Stimulated activated CD4-positive, alpha-beta T cell treated with anti-CD3 and anti-CD28 coated beads, TNF-alpha, amount 100 ng/mL, for 1 hour (primary cell): ENCODE data around the gene SERGEF.

Experiments
- DNase-seq, 3 donors: peaks; one replicate each; pipeline ENCODE4 v3.0.0-alpha.2; 2020; ENCODE audit warnings: low read depth in 3 of 3, low spot score in 1 of 3

SERGEF gene

DNA sequence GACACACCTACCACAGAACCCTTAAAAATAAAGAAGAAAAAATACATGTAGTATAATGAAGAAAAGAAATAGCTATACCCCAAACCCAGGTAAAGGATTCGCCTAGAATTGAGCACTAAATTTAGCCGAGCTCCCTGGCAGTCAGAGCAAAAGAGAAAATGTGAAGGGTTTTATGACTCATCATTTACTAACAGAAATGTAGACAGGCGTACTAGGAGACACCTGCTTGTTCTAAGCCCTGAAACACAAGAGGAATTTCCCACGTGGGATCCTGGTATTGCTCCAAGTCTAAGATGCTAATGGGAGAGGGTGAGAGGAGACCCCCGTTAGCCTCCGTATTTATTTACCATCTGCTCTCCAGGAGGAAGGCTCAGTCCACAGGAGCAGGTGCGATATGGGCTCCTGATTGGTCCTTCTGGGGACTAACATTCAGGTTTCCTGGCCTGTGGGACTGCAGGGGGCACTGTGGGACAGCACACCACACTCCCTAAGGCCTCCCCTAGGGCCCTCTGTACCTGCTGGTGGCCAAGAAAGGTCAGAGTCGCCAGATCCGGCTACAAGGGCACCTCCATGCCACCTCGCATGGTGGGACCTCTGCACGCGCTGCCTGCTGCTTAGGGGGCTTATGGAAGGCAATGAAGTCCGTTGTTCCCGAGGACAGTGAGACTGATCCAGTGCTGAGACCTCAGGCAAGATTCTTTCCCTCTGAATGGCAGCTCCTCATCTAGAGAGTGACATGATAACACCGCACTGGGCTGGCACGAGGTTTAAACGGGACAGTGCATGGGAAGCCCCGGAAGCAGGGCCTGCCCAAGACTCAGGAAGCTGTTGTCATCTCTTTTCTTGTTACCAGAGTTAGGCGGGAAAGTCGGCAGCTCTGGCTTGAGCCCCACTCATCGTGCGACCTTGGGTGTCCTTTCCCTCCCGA is 252.5 kb downstream of the SERGEF start:
- DNase-seq = no peak

- no peak for DNase-seq
These were observed 257.0 kb downstream of the SERGEF start for GRCh38 chr11:17755891-17756290.

- DNase-seq = no peak
These were observed 259.2 kb downstream of the SERGEF start for GRCh38 chr11:17753641-17754040.

- DNase-seq = no peak
These were observed 259.7 kb downstream of the SERGEF start for GRCh38 chr11:17753153-17753552.

DNA sequence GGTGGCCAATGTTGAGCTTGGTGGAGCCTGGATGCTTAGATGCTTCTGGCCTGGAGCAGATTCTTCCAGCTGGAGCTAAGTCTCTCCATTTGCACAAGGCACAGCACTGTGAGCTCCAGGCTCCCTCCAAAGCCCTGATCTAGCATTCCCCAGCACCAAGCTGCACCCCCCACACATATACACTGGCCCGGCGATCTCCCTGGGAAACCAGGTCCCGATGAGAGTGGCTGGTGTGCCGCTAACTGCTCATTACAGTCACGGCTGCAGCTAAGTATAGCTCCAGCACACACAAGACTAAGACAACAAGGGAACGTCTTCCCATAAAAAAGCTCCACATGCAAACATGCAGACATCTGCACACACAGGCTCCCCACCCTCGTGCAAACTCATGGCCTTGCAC is 260.7 kb downstream of the SERGEF start:
- no peak for DNase-seq

GRCh38 chr11:17751558-17751957 is 261.3 kb downstream of the SERGEF start:
- no peak for DNase-seq

DNA sequence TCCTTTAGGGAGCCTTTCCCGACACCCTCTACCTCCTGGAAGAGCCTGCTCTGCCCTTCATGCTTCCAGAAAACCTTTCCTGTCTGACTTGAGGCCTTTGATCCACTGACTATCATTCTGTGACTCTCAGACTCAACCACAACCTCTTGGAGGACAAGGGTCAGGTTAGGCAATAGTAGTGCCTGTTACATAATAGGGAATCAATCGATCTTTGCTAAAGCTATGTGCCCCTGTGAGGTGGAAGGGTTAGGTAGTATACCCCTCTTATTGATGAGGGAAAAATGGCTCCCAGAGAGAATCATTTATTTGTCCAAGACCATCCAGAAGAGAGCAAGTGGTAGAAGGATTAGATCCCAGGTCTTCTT is 262.1 kb downstream of the SERGEF start:
- no peak for DNase-seq

- no peak for DNase-seq
These were observed 262.6 kb downstream of the SERGEF start for GRCh38 chr11:17750013-17750800.

DNA sequence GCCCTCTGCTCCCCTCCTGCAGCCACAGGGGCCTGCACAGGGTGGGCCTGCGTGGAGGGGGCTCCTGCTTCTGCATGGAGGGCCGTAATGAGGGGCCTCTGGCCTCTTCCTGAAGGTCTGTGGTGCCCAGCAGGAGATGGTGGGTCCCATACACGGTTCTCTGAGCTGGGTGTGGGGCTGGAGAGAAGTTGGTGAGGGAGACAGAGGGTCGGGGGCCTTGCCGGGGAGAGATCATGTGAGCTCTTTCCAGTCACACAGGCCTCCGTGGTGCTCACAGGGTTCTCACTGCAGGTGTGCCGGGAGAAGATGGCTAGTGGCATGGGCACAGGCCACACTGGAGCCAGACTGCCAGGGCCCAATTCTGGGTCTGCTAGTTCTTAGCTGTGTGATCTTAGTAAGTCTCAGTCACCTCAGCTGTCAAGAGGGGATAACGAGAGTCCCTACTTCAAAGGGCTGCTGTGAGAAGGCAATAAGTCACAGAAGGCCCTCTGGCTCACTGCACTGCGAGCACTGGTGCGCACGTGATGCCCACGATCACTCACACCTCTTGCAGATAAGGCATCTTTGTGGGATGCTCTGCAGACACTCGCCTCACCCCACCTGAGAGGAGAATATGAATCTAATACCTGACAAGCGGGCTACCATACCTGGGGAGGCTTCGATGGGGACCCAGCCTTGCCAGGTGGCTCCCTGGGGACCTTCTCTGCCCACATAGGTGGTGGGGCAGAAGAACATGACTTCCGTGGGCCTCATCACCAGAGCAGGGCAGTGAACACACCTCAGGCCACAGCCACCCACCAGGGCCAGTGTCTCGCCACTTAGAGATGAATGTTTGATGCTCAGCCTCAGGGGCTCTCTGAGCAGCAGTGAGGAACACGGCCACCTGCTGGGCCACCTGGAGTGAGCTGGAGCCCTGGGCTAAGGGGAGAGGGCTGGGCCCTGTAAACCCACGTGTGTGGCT is 263.8 kb downstream of the SERGEF start:
- DNase-seq = no peak

DNA sequence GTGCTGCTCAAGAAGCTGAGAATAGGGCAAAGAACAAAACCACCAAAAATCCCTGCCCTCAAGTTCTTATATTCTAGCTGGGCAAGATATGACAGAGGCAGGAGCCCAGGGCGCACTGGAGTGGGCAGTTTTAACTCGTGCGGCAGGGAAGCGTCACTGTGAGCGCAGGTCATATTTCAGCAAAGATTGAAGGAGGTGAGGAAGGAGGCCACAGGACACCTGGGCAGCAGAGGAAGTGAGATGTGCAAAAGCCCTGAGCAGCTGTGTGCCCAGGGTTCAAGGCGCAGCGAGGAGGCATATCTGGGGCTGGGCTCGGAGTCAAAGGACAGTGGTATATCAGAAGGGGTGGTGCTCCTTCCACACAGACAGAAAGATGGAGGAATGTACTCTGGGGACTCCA is 264.8 kb downstream of the SERGEF start:
- DNase-seq = no peak

DNA sequence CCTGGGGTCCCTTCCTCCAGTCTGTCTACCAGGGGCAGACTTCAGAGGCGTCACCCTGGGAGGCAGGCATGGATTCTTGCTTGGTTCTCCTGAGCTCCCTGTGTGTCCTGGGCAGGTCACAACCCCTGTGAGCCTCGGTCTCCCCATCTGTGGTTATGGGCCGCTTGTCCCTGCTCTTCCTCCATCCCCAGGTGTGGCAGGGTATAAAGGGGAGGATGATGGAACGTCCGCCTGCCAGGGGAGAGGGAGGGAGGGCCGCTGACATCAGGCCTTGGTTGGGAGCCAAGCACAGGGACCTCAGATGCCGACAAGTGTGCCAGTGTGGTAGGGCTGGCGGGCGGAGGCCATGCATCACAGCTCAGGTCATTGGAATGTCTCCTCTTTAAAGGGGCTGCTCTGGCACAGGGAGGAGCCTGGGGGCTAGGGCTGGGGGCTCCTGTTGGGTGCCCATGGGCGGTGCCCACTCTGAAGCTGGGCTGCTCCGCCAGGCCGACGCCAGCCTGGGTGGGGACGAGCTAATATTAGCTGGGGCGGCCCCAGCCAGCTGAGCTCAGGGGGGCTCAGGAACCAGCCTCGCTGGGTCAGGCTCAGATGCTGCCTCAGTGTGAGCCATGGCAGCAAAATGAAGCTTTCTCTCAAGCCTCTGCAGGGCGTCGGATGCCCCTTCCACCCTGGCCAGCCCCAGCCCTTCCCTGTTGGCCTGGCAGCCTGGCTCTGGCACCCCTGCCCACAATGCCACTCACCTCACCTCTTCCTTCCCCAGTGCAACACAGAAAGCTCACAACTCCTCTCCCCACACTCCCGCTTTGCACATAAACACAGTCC is 265.5 kb downstream of the SERGEF start:
- DNase-seq = no peak

DNA sequence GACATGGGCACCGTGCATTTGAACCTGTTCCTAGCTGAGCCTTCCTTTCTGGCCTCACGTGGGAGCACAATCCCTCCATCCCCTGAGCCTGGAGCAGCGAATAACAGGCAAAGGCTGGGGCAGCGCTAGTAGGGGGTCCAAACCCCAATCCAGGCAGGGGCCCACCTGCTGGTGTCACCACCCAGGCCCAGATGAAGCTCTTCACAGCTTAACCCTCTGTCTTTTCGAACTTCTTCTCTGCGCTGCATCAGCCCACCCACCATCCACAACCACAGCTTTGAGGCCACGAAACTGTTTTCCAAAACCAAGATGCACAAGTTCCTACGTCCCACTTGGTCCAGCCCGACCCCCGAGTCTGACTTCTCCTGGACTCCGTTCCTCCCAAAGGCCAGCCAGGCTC is 266.8 kb downstream of the SERGEF start:
- no peak for DNase-seq

DNA sequence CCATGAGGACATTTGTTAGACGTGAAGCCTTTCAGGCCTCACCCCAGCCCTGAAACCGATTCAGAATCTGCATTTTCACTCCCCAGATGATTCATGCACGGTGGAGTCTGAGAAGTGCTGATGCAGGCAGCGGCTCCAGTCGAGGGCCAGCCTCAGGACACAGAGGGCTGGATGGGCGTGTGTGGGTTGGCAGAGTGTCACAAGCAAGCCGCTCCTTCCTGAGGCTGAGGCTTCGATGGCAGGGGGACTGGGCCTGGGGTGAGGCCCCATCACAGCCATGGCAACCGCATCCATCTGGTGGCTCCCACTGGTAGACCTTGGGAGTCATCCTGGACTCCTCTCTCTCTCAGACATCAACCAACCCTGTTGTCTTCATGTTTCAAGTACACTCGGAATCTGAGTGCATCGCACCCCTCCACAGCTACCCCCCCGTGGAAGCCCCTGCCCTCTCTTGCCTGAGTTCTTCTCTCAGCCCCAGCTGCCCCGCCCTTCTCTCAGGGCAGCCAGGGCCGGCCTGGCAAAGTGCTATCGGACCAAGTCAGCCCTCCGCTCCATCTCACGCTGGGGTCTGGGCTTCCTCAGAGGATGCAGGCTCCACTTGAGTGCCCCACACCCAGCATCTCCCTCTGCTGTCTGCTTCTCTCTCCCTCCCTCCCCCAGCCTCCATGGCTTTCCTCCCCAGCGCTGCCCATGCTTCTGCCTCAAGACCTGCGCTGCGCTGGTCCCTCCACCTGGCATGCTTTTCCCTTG is 267.6 kb downstream of the SERGEF start:
- DNase-seq = no peak

GRCh38 chr11:17744151-17744940 is 268.5 kb downstream of the SERGEF start:
- DNase-seq = no peak

DNA sequence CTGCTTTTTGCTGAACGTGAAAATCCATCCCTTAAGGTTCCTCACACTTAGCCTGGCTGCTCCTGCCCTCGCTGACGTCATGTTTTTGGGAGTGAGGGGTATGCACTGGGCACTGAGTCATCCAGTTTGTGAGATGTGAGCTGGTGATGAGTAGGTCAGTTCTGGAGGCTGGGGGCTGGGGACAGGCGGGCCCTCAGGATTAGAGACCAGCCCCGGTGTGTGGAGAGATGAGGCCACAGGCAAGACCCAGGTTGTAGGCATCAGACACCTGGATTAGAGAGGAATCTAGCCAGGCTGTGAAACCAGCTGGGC is 269.1 kb downstream of the SERGEF start:
- no peak for DNase-seq

- DNase-seq = no peak
These were observed 269.6 kb downstream of the SERGEF start for GRCh38 chr11:17743026-17743807.

GRCh38 chr11:17742019-17742418 is 270.8 kb downstream of the SERGEF start:
- DNase-seq = no peak

GRCh38 chr11:17741487-17741886 is 271.4 kb downstream of the SERGEF start:
- no peak for DNase-seq
